K562 (cell line): ENCODE measurements around the gene DARS2. TPM values are rescaled to one million over a fixed set of nuclear protein-coding genes. Genes with fewer than 3 reads are reported as not detected.

Experiments
- ARID4B ChIP-seq: sonication (generic); formaldehyde crosslinking; IDR thresholded peaks from 2 replicates; pipeline ENCODE4 v1.8.0; 2022; ENCODE audit warnings: mild to moderate bottlenecking, missing genetic modification reagents
- BRF2 ChIP-seq: IDR thresholded peaks from 3 replicates; pipeline ENCODE4 v1.6.1; 2011; ENCODE audit warnings: borderline replicate concordance, mild to moderate bottlenecking; ENCODE audit not compliant: insufficient read length, insufficient read depth
- CBX2 ChIP-seq: fragments of 200-600 bp; sonication (generic); IDR thresholded peaks from one replicate; pipeline ENCODE4 v1.6.1; 2012; ENCODE audit warnings: mild to moderate bottlenecking, low read length, inconsistent platforms; ENCODE audit not compliant: insufficient read depth, poor library complexity, severe bottlenecking
- CBX5 ChIP-seq: IDR thresholded peaks from 2 replicates; pipeline ENCODE4 v1.6.1; 2014; ENCODE audit warnings: low read depth, borderline replicate concordance
- CHD1 ChIP-seq: fragments of 200-600 bp; sonication (generic); IDR thresholded peaks from one replicate; pipeline ENCODE4 v1.6.1; 2012; ENCODE audit warnings: mild to moderate bottlenecking, moderate library complexity, low read length, inconsistent platforms
- DMBX1 ChIP-seq: fragments of 250-450 bp; sonication (Bioruptor Pico); IDR thresholded peaks from 2 replicates; pipeline ENCODE4 v1.8.0; 2022; ENCODE audit warnings: inconsistent platforms, mild to moderate bottlenecking, moderate library complexity, borderline replicate concordance
- E2F4 ChIP-seq: sonication (generic); formaldehyde crosslinking; IDR thresholded peaks from 2 replicates; pipeline ENCODE4 v1.8.0; 2022; ENCODE audit warnings: mild to moderate bottlenecking, low read depth, missing genetic modification reagents
- GTF2B ChIP-seq: IDR thresholded peaks from 2 replicates; pipeline ENCODE4 v1.6.1; 2011; ENCODE audit not compliant: insufficient read length; ENCODE audit errors: extremely low read depth
- LEF1 ChIP-seq: fragments of 450-650 bp; IDR thresholded peaks from 2 replicates; pipeline ENCODE4 v1.6.1; 2016; ENCODE audit warnings: mild to moderate bottlenecking
- MAFG ChIP-seq: fragments of 450-650 bp; conservative IDR thresholded peaks from 2 replicates; pipeline ENCODE4 v1.6.1; 2016; ENCODE audit warnings: missing genetic modification characterization, missing compliant biosample characterization
- MCM7 ChIP-seq, 2 experiments: fragments of 450-650 bp; IDR thresholded peaks; 2 replicates each; pipeline ENCODE4 v1.6.1; 2016 to 2018
- MED1 ChIP-seq: sonication (generic); formaldehyde crosslinking; IDR thresholded peaks from 2 replicates; pipeline ENCODE4 v1.8.1; 2023; ENCODE audit warnings: missing genetic modification reagents, borderline replicate concordance
- NR2C2 ChIP-seq, 2 experiments: fragments of 200-800 bp in 1 of 2; sonication (Bioruptor generic) in 1 of 2; sonication (generic) in 1 of 2; formaldehyde crosslinking in 1 of 2; IDR thresholded peaks; 2 replicates each; pipeline versions ENCODE4 v1.6.1 to v1.8.0; 2016 to 2022; ENCODE audit warnings: mild to moderate bottlenecking in 1 of 2, missing compliant biosample characterization in 1 of 2, missing genetic modification characterization in 1 of 2, missing genetic modification reagents in 1 of 2
- PHF20 ChIP-seq: fragments of 450-650 bp; IDR thresholded peaks from 2 replicates; pipeline ENCODE4 v1.6.1; 2018; ENCODE audit not compliant: partially characterized antibody
- PHTF2 ChIP-seq: fragments of 250-450 bp; sonication (Bioruptor Pico); IDR thresholded peaks from 2 replicates; pipeline ENCODE4 v1.5.0; 2021; ENCODE audit warnings: mild to moderate bottlenecking
- POLR2G ChIP-seq: fragments of 200-400 bp; formaldehyde crosslinking; IDR thresholded peaks from 2 replicates; pipeline ENCODE4 v1.6.1; 2017; ENCODE audit warnings: low read depth, mild to moderate bottlenecking, antibody characterized with exemption, low read length, moderate library complexity
- SNRNP70 ChIP-seq: fragments of 200-400 bp; formaldehyde crosslinking; optimal IDR thresholded peaks from 2 replicates; pipeline ENCODE3; 2017; ENCODE audit warnings: low read depth, low read length
- TAF15 ChIP-seq: fragments of 200-400 bp; formaldehyde crosslinking; IDR thresholded peaks from 2 replicates; pipeline ENCODE4 v1.6.1; 2017; ENCODE audit warnings: mild to moderate bottlenecking, low read depth, low read length, moderate library complexity
- TRIM28 ChIP-seq: fragments of 450-650 bp; IDR thresholded peaks from 2 replicates; pipeline ENCODE4 v1.6.1; 2017
- XRCC3 ChIP-seq: fragments of 450-650 bp; IDR thresholded peaks from 2 replicates; pipeline ENCODE4 v1.6.1; 2017; ENCODE audit warnings: mild to moderate bottlenecking, moderate library complexity
- ZKSCAN3 ChIP-seq: fragments of 250-450 bp; sonication (Bioruptor Pico); IDR thresholded peaks from 2 replicates; pipeline ENCODE4 v1.4.0; 2020
- ZNF324 ChIP-seq: fragments of 250-450 bp; sonication (Bioruptor Pico); IDR thresholded peaks from 2 replicates; pipeline ENCODE4 v1.4.0; 2020; ENCODE audit warnings: mild to moderate bottlenecking
- ZNF75A ChIP-seq: fragments of 450-650 bp; formaldehyde crosslinking; IDR thresholded peaks from 2 replicates; pipeline ENCODE4 v1.4.0; 2020; ENCODE audit warnings: mild to moderate bottlenecking
- polyA plus RNA-seq, 8 experiments: library from polyadenylated mRNA; depleted of rRNA in 4 of 8; stranded (reverse) in 5 of 8; unstranded in 3 of 8; fragments of >200 nt; fragmentation: Nextera tagmentation in 2 of 8; fragmentation: Illumina TruSeq in 1 of 8; extraction: Ambion mirVana in 2 of 8; extraction: Trizol in 1 of 8; gene quantifications; 2 replicates each; pipeline versions ENCODE4 v1.2.1 to v1.2.3, GENCODE V29; 2011 to 2014; ENCODE audit warnings: inconsistent platforms in 1 of 8, missing spikeins in 1 of 8
- total RNA-seq, 7 experiments: library from RNA; depleted of rRNA in 6 of 7; stranded (reverse); fragments of >200 nt in 6 of 7; fragmentation: Illumina TruSeq in 2 of 7; extraction: Trizol in 2 of 7; gene quantifications; 2 replicates each; pipeline versions ENCODE4 v1.2.1 to v1.2.3, GENCODE V29; 2011 to 2021; ENCODE audit warnings: low replicate concordance in 1 of 7

The DARS2 gene
- total and polyA plus RNA-seq, 9 of the 15 experiments (the other 6 are each of a cell fraction or from before 2014, with no cell fraction given), result 36.4 to 96.7 (median 68.6) TPM

- no peak for TF ChIP-seq NR2C2 (CRISPR knock-in tag; IDR thresholded peaks at IDR 0.05)
- no peak for TF ChIP-seq NR2C2 (tag; IDR thresholded peaks at IDR 0.05)
- TF ChIP-seq CBX5, result no peak
- peak; percentile 30 for TF ChIP-seq PHF20
- peak; percentile 86 for TF ChIP-seq POLR2G
- no peak for TF ChIP-seq DMBX1 (CRISPR knock-in tag)
- TF ChIP-seq E2F4 (CRISPR knock-in tag), result no peak
- no peak for TF ChIP-seq TRIM28
- peak in 1 of 2 experiments; percentile 23; a peak in 1 of 4 replicates for TF ChIP-seq MCM7 (IDR thresholded peaks at IDR 0.05)
- TF ChIP-seq SNRNP70, result no peak
- peak; percentile 97 for TF ChIP-seq GTF2B
- TF ChIP-seq CHD1, result no peak
- no peak for TF ChIP-seq ZKSCAN3
- TF ChIP-seq XRCC3, result no peak
- TF ChIP-seq LEF1, result 0 out of 2 replicates have a peak, but pooled peaks have one; percentile 15
- TF ChIP-seq ARID4B (CRISPR knock-in tag), result peak; percentile 96
- no peak; the same call in 1 of the 2 replicates for TF ChIP-seq ZNF324 (CRISPR knock-in tag)
- TF ChIP-seq ZNF75A (CRISPR knock-in tag), result peak; percentile 32; the same call in 1 of the 2 replicates
- no peak for TF ChIP-seq TAF15
- no peak for TF ChIP-seq BRF2
- peak; percentile 87 for TF ChIP-seq PHTF2 (CRISPR knock-in tag)
- TF ChIP-seq MAFG, result no peak
- TF ChIP-seq MED1 (CRISPR knock-in tag), result no peak
- TF ChIP-seq CBX2, result no peak
Observed at GRCh38 chr1:173867753-173868265, 43.3 kb downstream of the DARS2 start, which contains the start of gene GAS5 (continued).
